Astrocyte (in vitro differentiated cells and primary cell): ENCODE data around the gene QSER1.

Experiments used
- EZH2 ChIP-seq: IDR thresholded peaks from 2 replicates; pipeline ENCODE4 v1.6.1; 2012; ENCODE audit warnings: mild to moderate bottlenecking, low read length, inconsistent platforms; ENCODE audit not compliant: insufficient read depth
- TF ChIP-seq, protein P1 (sequence below): IDR thresholded peaks from 2 replicates; pipeline ENCODE4 v1.5.1; 2011; ENCODE audit warnings: low read depth, mild to moderate bottlenecking, inconsistent platforms, low read length, moderate library complexity; ENCODE audit not compliant: insufficient read depth

DNA sequence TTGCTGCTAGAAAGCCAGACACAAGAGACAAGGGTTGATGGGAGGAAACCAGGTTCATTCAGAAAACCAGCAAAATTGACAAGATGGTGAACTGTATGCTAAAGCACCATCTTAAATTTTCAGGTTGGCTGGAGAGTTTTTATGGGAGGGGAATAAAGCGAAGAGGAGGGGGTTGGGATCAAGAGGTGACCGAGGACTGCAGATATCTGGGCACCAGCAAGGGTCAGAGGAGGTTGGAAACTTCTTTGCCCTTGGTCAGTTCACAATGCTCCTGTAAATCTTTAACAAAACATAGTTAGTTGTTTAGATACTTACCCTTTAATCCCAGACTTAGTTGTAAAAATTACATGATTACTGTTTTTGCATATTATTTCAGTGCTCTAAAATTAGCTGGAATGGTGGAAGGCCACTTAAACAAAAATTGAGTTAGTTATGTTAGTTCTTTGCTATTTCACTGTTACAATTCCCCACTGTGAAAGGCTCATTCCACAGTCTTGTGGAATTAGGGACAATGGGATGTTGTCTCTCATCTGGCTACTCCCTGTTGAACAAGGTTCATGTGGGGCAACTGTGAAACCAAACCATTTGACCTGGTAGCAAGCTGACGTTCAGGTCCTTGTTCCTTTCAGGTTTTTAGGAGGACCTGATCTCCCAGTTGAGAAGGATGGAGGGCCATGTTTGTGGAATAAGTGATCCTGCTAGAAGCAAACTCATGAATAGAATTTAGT, 30.6 kb upstream of the QSER1 start:
- TF ChIP-seq, protein P1, sequence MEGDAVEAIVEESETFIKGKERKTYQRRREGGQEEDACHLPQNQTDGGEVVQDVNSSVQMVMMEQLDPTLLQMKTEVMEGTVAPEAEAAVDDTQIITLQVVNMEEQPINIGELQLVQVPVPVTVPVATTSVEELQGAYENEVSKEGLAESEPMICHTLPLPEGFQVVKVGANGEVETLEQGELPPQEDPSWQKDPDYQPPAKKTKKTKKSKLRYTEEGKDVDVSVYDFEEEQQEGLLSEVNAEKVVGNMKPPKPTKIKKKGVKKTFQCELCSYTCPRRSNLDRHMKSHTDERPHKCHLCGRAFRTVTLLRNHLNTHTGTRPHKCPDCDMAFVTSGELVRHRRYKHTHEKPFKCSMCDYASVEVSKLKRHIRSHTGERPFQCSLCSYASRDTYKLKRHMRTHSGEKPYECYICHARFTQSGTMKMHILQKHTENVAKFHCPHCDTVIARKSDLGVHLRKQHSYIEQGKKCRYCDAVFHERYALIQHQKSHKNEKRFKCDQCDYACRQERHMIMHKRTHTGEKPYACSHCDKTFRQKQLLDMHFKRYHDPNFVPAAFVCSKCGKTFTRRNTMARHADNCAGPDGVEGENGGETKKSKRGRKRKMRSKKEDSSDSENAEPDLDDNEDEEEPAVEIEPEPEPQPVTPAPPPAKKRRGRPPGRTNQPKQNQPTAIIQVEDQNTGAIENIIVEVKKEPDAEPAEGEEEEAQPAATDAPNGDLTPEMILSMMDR, result no peak
- TF ChIP-seq EZH2, result no peak
